Astrocyte of the cerebellum (primary cell): ENCODE results near the gene PARD3B.

ENCODE experiments used
- DNase-seq: peaks from one replicate; pipeline ENCODE4 v3.0.0-alpha.2; 2011; ENCODE audit warnings: low read depth
- H3K4me3 ChIP-seq: 2 replicates; pipeline ENCODE4 v1.5.1; 2011; ENCODE audit warnings: mild to moderate bottlenecking, low read depth, low read length, moderate library complexity
- CTCF ChIP-seq: IDR thresholded peaks from 2 replicates; pipeline ENCODE4 v1.5.1; 2012; ENCODE audit warnings: low read length, low read depth, moderate library complexity, mild to moderate bottlenecking; ENCODE audit errors: missing control alignments
- in situ Hi-C: cut with HindIII; loops from 2 replicates; pipeline ENCODE4 v1.10.0; 2017; ENCODE audit warnings: low sequenced_read_pairs

The PARD3B gene

GRCh38 chr2:205570648-205571047 is 1025.4 kb downstream of the PARD3B start:
- in situ Hi-C loops, result no loop called here
- no peak overlapping the region for H3K4me3 ChIP-seq
- TF ChIP-seq CTCF, result no peak
- DNase-seq, result no peak

- no peak overlapping the region for H3K4me3 ChIP-seq
- no peak for DNase-seq
- no peak for TF ChIP-seq CTCF
- in situ Hi-C loops, result no loop called here
Observed at GRCh38 chr2:205571360-205571959, 1026.2 kb downstream of the PARD3B start.

GRCh38 chr2:205574001-205574400 is 1028.7 kb downstream of the PARD3B start:
- no peak for TF ChIP-seq CTCF
- H3K4me3 ChIP-seq, result no peak overlapping the region
- in situ Hi-C loops, result no loop called here
- no peak for DNase-seq

GRCh38 chr2:205579335-205579734 is 1034.1 kb downstream of the PARD3B start:
- H3K4me3 ChIP-seq, result no peak overlapping the region
- no peak for TF ChIP-seq CTCF
- DNase-seq, result no peak
- in situ Hi-C loops, result no loop called here

- in situ Hi-C loops, result no loop called here
- TF ChIP-seq CTCF, result no peak
- H3K4me3 ChIP-seq, result no peak overlapping the region
- peak; percentile 2 for DNase-seq
Observed at GRCh38 chr2:205580212-205580987, 1035.1 kb downstream of the PARD3B start.

GRCh38 chr2:205582366-205582765 is 1037.1 kb downstream of the PARD3B start:
- H3K4me3 ChIP-seq, result no peak overlapping the region
- TF ChIP-seq CTCF, result no peak
- no peak for DNase-seq
- in situ Hi-C loops, result no loop called here
